GM18861 (cell line): ENCODE measurements around the gene GP5.

Experiments used
- ATAC-seq: cut with Tn5 transposase; IDR thresholded peaks from one replicate; pipeline ENCODE4 v1.9.1; 2021; ENCODE audit not compliant: unreplicated experiment

The GP5 gene

GRCh38 chr3:194377708-194378107, 21.4 kb downstream of the GP5 start:
- no peak for ATAC-seq

DNA sequence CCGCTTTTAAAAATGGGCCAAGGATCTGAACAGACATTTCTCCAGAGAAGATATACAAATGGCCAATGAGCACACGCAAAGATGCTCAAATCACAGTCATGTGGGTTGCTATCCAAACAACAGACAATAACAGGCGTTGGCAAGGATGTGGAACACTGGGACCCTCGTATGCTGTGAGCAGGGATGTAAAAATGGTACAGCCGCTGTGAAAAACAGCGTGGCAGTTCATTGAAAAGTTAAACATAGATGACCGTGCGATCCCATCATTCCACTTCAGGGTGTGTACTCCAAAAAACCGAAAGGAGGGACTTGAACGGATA, 22.9 kb downstream of the GP5 start:
- no peak for ATAC-seq

- ATAC-seq: no peak
Measured at GRCh38 chr3:194375473-194376240, 23.4 kb downstream of the GP5 start.

DNA sequence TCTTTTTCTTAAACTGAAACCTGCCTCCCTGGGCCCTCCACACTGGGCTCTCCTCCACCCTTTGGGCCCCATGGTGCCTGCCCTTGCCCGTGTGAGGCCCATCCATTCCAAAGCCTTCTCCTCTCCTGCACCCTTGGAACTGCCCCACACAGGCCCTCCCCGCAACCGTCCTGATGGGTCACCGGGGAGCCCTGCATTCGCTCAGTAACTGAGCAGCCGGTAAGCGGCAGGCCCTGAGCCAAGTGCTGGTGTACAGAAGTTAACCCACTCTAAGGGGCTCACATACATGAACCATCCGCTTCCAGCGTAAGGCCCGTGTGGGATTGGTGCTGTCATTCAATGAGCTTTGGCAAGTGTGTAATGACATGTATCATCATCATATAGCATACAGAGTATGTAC, 24.1 kb downstream of the GP5 start:
- ATAC-seq: no peak

GRCh38 chr3:194373899-194374298, 25.2 kb downstream of the GP5 start:
- no peak for ATAC-seq

DNA sequence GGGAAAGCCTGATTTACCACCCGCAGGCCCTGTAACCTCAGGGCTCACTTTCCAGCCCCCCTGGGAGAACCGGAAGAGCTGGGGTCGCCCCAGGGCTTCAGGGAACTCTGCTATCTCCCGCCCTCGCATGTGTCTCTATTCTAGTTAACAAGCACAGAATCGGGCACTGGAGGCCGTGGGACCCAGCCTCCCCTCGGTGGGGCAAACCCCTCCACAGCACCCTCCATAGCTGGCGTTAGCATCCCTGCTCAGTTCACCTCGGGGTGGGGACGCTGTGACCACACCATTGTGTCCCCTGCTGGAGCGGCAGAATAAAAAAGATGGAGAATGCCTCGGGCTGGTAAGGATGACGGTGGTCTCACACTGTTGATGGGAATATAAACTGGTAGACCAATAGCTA, 26.0 kb downstream of the GP5 start:
- ATAC-seq: no peak

- no peak for ATAC-seq
Measured at GRCh38 chr3:194370753-194371152, 28.3 kb downstream of the GP5 start.

GRCh38 chr3:194369522-194370279, 29.4 kb downstream of the GP5 start, which contains the start of gene LRRC15:
TSS of gene LRRC15 (minus strand) at chr3:194369743. CDS start at chr3:194361043, 8,700 bp downstream.
- ATAC-seq: no peak

- ATAC-seq: no peak
Measured at GRCh38 chr3:194368918-194369317, 30.1 kb downstream of the GP5 start.

DNA sequence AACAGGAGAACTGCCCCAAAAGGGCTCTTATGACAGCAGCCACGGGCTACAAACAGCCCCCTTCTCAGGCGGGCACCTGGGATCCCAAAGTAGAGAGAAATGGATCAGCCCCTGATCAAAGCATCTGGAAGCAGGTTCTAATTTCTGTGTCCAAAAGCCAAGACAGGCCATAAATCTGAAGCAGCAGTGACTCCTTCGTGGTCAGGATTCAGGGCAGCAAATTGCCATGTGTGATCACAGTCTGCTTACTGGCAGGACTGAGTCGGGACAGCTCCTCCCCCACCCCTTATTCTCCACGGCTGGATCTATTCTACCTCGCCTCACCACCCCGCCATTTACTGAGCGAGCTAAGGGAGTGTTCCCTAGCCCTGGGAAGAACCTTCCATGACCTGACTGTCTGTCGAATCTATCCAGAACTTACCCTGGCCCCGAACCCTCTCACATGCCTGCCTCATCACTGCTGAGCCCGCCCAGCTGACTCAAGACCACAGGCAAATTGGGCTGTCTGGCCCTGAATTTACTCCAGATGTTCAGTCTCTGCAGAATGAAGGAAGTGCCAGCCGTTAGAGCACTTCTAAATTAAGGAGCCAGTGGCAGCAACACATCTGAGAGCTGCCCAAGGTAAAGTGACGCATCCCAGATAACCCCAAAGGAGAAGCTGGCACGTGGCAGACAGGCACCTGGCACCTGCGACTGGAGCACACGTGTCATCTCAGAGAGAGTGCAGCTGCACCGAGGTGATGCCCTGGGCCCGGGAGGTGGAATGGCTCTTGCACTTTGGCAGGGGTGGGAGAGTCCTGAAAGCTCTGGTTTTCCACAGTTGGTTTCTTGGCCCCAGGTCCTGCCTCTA, 30.8 kb downstream of the GP5 start:
- ATAC-seq: no peak

DNA sequence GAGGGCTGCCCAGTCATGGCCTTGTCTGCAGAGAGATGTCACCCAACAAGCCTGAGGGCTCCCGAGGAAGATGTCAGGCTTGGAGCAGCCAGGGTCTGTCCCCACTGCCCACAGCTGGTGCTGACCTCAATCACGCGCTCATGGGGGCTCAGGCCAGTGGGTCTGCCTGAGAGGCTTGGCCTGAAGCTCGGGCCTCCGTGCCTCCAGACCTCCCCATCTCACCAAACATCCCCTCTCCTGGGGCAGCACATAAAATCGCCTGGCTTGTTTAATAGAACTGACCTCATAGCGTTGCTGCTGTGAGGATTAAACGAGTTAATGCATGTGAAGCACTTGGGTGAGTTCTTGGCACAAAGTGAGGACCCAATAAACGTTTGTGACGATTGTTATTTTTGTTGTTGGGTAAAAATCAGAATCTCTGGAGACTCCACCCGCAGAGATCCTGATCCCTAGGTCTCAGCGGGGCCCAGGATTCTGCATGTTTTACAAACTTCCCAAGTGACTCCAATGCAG, 33.0 kb downstream of the GP5 start:
- ATAC-seq: no peak

DNA sequence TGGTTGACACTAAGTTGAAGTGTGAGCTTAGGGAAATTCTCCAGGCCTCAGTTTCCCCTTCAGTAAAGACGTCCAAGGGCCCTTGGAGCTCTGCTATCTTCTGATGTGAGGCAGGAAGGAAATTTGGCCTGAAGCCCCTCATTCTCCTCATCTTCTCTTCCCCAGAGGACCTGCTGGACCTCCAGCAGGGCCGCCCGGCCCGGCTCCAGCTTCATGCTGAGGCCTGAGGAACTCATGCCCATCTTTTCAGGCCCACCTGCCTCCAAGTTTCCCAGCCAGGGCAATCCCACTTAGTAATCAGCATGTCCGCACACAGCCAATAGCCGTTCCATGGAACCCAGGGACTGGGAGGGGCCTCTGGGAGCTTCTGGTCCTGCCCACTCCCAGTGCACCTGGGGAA, 33.5 kb downstream of the GP5 start:
- no peak for ATAC-seq

DNA sequence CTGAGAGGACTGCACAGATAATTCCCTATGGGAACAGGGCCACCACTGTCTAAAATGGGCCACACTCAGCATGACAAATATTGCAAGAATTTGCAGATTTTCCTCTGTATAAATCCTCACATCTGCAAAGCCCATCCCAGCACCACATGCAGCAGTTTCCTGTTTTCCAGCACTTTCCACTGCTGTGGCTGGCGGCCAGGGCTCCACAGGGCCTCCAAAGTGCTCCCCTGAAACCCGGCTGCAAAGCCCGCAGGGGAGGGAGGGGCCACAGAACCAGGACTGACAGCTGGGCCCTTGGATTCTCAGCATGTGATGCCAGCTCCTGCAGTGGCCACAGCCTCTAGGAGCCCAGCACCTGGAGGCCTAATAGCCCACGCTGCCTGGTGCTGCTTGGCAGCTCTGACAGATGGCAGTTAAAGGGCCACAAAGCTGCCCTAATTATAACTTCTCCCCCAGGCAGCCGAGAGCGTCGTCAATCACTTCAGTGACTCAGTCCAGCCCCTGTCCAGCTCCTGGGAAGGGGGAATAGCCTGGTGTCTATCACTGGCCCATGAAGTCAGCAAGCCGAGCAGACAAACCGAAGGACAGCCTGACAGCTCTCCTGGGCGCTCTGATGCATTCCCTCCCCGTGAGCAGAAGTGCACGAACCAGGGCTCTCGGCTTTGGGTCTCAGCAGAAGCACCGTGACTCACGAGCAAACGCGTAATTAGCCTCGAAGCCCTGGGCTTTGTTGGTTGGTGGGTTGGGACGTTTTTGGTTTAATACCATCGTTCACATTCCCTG, 34.2 kb downstream of the GP5 start:
- ATAC-seq: no peak

DNA sequence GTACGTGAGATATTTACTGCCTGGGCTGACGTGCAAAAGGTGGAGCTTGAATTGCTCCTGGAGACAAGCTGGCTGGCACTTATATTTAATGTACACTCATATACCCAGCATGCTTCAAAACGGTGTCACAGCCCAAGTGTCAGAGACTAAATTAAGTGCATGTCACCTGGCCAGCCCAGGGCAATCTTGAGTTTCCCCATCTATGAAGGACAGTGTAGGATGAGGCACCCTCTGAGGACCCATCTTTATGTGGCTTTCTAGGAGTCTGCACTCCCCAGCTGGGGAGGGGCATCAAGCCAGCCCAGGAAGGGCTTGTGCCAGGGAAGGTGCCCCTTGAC, 34.8 kb downstream of the GP5 start:
- no peak for ATAC-seq

DNA sequence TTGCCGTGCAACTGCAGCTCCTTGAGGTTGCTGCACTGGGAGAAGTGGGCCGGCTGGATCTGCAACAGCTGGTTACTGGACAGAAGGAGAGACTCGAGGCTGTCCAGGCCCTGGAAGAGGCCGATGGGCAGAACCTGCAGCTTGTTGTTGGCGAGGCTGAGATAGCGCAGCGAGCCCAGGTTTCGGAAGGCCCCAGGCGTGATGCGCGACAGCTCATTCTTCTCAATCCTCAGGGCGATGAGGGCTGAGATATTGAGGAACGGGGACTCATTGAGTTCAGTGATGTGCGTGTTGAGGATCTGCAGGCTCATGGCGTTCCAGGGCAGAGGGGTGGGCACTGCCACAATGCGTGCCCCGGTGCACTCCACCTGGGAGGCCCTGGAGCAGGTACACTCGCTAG, 38.5 kb downstream of the GP5 start:
- no peak for ATAC-seq

- no peak for ATAC-seq
Measured at GRCh38 chr3:194357681-194358080, 41.4 kb downstream of the GP5 start.

- no peak for ATAC-seq
Measured at GRCh38 chr3:194355379-194355778, 43.7 kb downstream of the GP5 start.

DNA sequence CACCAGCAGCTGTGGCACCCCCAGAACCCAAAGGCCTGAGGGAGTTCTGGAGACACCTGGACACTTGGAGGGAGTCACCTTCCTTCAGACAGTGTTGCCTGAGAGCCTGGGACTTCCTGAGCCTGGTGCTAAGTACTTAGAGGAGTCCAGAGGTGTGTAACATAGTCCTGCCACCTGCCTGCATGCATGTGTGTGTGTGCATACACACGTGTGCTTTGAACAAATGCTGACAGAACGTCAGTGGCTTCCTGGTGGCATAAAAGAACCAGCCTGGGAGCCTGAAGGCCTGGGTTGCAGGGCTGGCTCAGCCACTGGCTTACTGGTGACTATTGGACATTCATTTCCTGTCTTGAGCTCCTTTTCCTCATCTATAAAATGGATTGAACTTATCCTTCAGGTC, 44.8 kb downstream of the GP5 start:
- ATAC-seq: no peak

DNA sequence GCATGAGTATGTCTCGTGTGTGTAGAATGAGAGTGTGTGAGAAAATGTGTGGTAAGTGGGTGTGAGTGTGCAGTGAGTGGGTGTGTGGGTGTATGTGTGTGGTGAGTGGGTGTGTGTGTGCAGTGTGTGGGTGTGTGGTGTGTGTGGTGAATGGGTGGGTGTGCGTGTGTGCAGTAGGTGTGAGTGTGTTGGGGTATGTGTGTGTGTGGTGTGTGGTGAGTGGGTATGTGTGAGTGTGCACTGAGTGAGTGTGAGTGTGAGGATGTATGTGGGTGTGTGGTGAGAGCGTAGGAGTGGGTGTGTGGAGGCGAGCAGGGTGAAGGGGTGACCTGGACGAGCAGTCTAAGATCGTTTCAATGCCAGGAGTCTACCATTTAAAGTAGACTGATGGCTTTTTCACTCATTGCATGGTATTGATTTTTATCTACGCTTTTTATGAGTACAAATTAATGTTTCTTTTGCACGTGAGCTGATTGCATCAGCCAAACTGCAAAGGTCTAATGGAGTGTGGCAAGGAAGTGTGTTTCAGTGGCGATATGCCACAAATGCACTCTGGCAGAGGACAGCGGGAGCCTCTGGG, 46.3 kb downstream of the GP5 start:
- ATAC-seq: no peak

DNA sequence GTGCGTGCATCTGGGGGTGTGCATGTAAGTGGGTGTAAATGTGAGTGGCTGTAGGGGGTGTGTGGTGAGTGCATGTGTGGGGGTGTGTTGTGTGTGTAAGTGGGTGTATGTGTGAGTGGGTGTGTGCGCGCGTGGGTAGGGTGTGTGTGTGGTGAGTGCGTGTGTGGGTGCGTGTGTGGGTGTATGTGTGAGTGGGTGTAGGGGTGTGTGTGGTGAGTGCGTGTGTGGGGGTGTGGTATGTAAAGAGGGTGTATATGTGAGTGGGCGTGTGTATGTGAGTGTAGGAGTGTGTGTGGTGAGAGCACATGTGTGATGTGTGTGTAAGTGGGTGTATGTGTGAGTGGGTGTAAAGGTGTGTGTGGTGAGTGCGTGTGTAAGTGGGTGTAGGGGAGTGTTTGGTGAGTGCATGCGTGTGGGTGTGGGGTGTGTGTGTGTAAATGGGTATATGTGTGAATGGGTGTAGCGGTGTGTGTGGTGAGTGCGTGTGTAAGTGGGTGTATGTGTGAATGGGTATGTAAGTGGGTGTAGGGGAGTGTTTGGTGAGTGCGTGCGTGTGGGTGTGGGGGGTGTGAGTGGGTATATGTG, 47.0 kb downstream of the GP5 start:
- ATAC-seq: no peak
